ENCODE measurements around the gene GH1.
A peak's percentile ranks its signal among the peaks of the same experiment; 100 is the strongest.
"Not testable (repeated sequence)": the region's sequence is repeated elsewhere in the genome, so short reads cannot be mapped to it uniquely, and the experiment has no call there.

The GH1 gene

DNA sequence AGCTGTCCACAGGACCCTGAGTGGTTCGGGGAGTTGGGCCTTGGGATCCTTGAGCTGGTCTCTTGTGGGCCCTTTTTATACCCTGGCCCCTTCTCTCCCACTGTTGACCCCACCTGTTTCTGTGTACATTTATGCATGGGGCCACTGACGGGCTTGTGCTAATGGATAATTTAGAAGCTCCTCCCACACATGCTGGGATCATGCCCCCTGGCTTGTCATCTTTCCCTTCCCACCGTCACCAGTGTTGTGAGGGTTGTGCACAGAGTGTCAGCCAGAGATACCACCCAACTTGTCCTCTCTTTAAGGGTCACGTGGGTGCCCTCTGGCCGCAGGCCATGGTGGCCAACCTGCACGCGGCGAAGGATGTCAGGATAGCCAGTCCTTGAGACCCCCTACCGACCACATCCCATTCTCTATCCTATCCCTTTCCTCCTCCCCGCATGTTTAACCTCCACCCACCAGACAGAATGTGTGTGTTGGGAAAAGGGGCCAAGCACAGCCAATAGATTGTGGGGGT lies at the start of gene GH1:
TSS of gene GH1 (minus strand) at position 51 of the 517 bp plus-strand sequence. CDS start 63 bp downstream, outside the sequence.
- DNase-seq: not testable (repeated sequence)

DNA sequence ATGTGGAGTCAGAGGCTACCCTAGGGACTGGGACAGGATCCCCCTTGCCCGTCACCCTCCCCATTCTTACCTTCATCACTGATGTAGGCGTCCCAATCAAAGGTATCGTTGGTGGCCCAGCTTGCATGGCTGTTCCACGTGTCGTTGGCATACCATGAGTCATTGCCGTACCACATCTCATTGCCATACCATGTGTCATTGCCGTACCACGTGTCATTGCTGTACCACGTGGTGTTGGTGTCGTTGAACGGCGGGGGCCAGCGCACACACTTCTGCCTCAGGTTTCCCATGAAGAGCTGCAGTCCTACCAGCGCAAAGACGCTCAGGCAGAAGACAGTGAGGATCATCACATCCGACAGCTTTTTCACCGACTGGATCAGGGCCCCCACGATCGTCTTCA lies 49.3 kb upstream of the GH1 start:
- no peak for DNase-seq

DNA sequence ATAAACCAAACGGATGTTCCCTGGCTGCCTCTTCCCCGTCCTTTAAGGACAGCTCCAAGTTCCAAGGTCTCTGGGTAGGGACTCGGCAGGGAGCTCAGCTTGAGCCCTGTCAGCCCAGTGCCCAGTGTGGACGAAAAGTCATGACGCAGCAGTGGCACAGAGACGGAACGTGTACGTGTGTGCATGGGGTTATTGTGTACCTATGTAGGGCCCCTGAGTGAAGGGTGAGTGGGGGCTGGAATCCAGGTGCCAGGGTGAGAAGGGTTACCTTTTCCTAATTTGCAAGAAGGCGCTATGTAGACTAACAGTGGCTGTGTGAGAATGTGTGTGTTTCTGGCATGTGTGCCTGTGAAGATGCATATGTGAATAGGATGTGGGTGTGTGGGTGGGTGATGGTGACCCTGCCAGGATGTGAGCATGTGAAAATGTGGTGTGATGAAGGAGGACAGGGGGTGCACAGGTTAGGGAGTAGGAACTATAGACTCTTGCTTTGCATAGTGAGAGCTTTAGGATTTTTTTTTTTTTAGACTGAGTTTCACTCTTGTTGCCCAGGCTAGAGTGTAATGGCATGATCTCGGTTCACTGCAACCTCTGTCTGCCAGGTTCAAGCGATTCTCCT lies 48.1 kb upstream of the GH1 start:
- no peak for DNase-seq

DNA sequence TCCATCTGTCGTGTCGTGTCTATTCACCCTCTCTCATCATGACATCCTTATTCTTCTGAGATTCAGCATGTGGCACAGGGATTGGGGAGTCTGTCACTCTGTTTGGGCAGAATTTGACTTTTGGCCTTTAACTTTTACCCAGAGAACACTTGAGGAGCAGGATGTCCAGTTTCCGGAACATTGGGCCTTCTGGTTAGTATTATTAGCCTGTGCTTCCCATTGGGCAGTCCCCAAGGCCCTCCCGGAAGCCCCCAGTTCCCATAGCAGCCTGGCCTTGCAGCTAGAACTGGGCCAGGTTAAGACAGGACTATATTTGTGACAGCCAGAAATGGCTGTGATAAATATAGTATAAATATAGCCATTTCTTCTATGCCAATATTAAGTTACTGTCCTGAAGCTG lies 44.5 kb upstream of the GH1 start:
- DNase-seq: no peak

DNA sequence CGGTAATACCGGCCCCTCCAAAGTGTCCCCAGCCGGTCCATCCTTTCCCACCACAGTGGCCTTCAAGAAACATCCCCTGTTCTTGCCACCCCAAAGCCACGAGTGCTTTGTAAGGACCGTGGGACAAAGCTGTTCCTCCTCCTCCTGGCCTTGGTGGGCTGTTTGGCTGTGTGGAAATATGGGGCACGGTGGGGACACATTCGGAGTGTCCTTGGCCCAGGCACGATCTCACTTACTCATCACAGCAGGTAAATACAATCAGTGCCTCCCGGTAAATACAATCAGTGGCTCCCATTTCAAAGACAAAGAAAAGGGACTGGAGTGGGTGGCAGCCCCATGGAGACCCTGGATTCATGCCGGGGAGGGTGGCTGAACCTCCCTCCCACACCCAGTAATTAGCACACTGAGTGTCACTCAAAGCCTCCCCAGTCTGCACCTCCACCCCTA lies 43.7 kb upstream of the GH1 start:
- DNase-seq: no peak

DNA sequence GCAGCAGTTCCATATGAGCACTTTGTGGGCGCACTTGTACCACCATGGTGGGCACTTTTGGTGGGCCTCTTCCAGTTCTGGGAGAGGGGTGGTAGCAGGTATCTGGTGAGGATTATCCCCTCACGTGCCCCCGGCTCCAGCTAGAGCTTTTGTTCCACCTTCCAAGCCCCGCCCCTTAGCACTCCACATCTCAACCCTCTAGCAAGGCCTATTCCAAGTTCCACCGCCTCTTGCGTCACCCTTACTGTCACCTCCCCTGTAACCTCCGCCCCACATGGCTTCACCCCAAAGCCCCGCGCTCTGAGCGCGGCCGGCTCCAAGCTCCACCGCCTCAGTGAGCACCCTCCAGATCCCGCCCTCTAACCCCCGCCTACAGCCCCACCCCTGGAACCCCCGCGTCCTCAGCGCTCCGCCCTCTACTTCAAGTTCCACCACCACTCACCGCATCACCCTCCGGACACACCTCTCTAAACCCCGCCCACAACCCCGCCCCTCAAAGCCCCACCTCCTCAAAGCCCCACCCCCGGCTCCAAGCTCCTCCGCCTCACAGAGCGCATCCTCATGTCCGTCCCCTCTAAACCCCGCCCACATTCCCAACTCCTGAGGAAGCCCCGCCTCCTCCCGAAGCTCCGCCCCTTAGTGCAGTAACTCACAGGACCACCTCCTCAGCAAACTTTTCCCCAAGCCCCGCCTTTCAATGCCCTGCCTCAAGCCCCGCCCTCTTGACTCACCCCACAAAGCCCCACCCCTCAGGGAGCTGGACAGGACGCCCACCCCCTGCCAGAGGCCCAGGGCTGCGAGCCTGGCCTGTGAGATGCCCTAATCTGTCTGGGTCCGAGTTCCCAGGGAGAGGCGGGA lies 42.9 kb upstream of the GH1 start:
- peak; percentile 63 for DNase-seq

DNA sequence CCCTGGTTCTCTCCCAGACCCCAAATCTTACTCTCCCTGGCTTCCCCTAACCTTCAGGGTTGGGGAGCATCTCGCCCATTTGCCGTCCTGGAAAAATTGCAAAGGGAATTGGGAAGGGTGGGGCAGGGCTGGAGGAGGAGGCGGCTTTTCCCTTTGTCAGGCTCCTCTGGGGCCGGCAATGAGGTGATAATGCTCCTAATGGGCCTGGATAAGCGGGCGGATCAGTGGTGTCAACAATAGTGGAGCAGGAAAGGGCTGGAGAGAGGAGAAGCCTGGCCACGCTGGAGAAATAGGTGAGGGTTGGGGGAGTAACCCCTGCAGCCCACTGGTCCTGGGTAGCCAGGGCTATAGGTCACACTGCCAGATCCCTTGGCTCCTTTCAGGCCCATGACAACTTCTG lies 41.8 kb upstream of the GH1 start:
- no peak for DNase-seq

DNA sequence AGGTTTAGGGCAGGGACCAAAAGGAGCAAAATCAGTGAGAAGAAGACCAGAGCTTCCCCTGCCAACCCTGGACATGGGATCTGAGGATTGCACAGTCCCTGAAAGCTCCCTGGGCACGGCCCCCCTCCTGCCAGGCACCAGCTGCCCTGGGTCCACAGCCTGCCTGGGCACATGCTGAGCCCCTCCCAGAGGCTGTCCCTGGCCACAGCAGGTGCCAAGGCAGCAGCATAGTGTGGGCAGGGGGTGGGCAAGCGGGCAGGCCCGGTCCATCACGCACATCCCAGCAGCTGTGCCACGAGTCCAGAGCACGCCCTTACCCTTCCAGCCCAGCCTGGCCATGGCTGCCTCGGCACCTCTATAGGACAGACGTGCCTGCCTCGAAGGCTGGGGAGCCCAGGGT lies 41.4 kb upstream of the GH1 start:
- no peak for DNase-seq

DNA sequence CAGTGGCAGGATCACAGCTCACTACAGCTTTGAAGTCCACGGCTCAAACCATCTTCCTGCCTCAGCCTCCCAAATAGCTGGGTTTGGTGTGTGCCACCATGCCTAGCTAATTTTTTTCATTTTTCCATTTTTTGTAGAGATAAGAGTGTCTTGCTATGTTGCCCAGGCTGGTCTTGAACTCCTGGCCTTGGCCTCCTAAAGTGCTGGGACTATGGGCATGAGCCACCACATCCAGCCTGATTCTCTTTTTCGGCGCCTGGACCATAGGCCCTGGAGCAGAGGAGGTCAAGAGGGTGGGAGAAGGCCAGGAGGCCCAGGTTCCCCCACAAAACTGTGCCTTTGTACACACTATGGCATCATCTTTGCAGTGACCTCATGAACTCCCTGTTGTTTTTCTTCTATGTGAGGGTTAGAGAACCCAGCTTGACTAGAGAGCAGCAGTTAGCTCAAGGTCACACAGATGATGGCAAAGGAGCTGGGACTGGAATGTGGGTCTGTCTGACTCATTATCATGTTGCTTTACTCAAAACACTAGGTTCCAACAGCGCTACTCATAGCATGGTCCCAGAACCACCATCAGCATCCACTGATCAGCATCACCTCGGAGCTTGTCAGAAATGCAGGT lies 37.8 kb upstream of the GH1 start:
- no peak for DNase-seq

DNA sequence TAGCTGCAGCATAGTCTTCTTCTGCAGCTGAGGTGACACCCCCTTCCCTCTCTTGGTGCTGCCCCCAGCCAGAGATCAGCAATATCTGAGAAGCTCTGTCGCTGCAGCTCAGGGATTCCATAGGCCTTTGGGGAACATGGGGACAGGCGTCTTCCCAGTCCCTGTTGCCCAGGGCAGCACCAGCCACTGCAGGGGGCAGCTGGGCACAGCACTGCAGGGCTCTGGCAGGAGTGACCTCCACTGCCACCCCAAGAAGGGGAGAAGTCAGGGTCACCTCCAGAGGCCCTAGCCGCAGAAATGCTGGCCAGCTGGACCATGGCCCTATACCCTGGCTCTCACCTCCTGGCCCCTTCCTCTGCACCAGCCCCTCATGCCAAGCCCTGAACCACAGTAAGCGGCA lies 37.2 kb upstream of the GH1 start:
- DNase-seq: no peak

DNA sequence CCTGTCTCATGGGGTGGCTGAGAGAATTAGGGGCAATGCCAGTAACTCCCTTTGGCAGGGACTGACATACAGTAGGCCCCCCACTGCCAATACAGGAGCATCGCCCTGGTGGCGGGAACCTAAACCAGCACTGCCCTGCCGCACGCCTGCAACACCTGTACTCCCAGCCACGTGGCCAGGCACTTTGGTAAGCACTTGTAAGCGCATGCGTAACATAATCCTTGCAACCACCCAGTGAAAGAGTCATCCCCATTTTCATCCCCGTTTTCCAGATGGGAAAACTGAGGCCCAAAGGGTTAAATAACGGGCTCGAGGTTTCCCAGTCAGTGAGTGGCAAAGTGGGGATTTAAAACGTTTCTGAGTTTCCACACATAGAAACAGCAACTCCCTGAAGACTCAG lies 36.6 kb upstream of the GH1 start:
- no peak for DNase-seq

DNA sequence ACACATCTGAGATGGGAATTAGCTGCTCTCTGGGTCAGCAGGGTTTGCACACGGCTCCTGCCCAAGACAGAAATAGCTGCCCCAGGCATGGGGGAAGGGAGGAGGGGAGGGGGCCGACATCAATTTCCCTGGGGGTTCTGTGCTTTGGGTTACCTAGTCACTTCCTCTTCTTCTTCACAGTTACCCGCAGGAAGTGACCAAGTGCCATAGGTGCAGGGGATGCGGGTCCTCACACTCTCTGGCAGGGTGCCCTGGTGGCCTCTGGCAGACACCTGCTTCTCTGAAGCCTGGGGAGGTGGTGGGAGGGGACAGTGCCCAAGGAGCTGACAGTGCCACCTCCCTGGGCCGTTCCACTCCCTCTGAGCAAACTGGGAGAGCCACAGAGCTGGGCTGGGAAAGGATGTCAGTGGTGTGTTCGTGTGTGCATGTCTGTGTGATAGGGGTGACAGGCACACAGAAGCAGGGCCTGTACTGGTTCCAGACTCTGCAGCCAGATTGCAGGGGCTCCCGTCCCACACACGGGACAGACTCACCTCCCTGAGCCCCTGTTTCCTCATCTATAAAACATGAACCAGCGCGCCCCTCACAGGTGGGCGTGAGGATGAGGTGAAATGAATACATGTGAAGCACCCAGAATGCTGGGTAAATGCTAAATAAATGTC lies 35.9 kb upstream of the GH1 start:
- DNase-seq: no peak

DNA sequence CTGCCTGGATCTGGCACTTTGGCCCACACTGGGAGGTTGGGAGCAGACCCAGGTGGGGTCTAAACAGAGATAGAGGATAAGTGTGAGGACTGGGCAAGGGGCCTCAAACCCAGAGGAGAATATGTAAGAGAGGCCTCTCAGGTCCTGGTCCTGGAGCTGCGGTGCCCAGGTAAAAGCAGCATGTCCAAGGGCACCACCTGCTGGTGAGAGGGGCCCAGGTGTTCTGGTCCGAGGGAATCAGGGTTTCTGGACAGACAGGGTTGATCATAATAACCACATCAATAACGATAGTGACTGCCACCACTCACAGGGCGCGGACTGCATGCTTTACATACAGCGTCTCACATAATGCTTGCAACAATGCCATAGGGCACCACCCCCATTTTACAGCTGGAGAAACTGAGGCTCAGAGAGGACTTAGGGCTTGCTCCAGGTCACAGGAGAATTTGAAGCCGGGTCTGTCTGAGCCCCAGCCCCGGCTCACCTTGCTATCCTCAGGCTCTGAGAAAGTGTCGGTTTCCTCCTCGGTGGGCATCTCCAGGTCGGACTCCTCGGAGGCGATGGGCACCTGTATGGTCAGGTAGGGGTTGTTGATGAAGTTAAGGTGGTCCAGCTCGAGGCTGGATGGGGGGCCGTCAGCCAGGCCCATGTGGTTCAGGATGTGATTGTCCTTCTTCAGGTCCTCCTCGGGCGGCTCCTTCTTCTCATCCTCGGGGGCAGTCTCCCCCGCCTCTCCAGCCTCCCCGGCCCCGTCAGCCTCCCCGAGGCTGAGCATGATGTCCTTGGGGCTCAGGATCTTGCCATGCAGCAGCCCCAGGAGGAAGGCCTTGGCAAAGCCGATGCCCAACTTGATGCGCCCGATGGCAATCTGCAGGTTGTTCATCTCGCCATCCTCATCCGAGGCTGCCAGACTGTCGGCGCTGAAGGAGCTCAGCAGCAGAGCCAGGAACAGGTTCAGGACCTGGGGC lies 32.6 kb upstream of the GH1 start:
- no peak for DNase-seq

DNA sequence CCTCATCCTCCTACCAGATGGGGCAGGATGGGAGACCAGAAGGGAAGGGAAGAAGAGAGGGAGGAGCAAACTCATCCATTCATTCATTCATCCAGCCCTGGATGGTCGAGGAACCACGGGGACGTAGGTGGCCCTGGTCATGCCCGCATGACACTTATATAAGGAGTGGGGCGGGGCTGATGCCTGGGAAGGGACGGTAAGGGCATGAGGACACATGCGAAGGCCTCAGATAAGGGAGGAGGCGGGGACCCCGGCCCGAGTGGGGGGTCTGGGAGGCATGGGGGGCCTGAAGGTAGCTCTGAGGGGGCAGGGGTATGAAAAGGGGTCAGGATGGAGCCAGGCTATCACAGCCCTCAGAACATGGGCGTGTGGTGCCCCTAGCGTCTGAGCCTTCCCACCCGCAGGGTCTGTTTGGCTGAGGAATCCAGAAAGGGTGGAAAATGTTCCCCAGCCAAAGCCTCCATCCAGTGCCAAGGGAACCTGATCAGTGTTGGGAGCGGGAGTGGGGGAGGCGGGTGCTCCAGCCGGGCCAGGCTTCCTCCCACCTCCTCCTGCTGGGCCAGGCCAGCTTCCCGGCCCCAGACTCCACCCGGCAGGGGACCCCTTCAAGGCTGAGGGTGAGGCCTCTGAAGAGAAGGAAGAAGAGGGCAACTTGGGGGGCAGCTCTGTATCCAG lies 31.1 kb upstream of the GH1 start:
- DNase-seq: no peak

DNA sequence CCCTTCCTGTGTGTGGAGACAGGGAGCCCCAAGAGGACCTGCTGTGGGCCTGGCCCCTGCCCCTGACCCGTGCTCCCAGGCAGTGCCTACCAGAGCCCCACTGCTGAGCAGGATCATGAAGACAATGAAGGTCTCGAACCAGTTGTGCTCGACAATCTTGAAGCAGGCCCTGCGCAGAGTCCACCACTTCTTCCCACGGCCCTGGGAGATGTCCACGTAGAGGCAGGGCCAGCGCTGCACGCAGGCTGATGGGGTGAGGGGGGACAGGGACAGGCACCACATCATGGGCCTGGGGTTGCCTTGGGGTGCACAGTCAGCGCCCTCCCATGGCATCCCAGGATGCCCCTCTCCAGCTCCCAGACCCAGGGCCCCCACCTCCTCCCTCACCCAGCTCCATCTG lies 29.9 kb upstream of the GH1 start:
- no peak for DNase-seq

DNA sequence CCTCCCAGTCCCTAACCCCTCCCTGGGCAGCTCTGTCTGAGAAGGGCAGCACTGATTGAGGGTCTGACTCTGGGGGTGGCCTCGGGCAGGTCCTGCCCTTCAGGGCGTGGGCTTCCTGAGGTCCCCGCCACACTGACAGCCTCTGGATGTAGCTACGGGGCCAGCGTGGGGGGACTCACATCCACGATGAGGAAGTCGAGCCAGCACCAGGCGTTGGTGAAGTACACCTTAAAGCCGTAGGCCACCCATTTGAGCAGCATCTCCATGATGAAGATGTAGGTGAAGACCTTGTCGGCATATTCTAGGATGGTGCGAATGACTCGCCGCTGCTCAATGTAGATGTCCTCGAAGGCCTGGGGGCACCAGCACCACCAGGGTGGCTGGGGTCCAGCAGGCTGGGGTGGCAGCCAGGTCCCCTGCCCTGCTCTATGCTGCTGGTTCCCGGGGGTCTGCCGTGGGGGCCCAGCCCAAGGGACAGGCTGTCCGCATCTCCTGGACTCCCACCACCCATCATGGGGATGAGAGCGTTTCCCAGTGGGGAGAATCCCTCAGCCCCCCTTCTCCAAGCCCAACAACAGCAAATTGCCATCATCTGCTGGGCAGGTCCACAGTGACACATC lies 29.2 kb upstream of the GH1 start:
- no peak for DNase-seq

DNA sequence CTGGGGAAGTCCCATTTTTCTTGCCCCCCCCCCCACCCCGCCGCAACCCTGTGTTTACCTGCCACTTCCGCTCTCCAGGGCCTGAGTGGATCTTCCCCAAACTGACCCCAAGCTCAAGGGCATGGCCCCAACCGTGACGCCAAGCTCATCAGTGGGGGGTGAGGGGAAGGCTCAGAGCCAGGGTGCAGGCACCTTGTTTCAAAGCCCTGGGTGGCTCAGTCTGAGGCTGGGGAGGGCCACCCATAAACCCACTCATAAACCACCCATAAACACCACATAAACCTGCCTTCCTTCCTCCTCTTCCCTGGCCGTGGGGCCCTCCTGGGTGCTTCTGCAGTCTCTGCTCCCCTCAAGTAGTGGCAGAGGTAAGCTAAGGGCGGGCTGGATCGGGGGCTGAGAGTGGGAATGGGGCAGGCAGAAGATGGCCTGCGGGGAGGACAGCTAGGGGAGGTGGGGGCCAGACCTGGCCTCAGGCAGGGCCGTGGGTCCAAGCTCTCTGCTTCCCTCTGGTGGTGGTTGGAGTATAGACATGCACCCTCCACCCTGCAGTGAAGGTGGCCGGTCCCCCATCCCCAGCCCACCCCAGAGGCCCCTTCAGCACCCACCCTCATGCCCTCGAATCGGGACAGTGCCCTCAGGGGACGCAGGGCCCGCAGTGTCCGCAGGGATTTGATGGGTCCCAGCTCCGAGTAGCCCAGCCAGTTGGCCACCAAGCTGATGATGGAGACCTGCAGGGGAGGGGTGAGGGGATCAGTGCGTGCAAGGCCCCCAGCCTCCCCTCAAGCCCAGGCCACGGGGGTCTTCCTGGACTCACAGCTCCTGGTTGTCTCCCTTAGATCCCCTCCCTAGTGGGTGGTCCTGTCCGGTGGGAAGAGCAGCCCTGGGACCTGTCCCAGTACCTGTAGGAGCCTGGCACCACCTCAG lies 28.1 kb upstream of the GH1 start:
- peak; percentile 65 for DNase-seq

DNA sequence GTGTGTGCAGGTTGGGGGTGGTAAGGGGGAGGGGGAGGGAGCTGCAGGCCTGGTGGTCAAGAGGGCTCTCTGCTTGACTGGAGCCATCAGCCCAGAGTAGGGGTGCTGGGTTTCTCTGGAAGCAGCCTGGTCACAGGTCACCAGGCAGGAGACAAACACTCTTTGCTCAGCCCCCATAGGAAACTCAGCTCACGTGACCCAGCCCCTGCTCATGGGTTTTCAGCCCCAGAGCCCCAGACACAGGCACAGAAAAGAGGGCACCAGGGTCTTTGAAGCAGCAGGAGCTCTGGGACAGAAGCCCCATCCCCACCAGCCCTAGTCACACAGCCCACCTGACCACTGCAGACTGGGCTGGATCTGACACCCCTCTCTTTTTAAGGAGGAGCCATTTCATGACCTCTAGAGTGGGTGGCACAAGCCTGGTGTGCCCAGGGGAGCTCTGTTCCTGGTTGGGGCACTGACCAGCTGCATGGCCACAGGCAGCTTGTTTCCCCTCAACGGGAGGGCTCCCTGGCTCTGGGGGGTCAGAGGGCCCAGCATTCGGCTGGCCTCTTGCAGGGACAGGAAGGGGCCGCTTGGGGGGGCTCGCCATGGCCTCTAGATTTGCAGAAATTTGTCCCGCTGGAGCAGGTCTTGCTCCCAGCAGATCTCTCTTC lies 27.3 kb upstream of the GH1 start:
- DNase-seq: no peak
